Bronchial epithelial cell (primary cell): Measurements from ENCODE around the gene ALDH3B1. TPM values are rescaled to one million over a fixed set of nuclear protein-coding genes. Genes with fewer than 3 reads are reported as not detected.

Experiments used
- DNase-seq: peaks from one replicate; pipeline ENCODE4 v3.0.0-alpha.2; 2010; ENCODE audit warnings: low read depth
- FAIRE-seq: peaks from 2 replicates; lab custom pipeline; 2011; peaks lifted over from hg19 to GRCh38; lab: Jason Lieb, UNC
- H3K27me3 ChIP-seq: 2 replicates; pipeline ENCODE4 v1.5.1; 2011; ENCODE audit warnings: low read length; ENCODE audit not compliant: control insufficient read depth, insufficient read depth
- H3K36me3 ChIP-seq: 2 replicates; pipeline ENCODE4 v1.5.1; 2011; ENCODE audit warnings: low read length; ENCODE audit not compliant: control insufficient read depth, insufficient read depth
- H3K4me3 ChIP-seq: 2 replicates; pipeline ENCODE4 v1.5.1; 2011; ENCODE audit warnings: mild to moderate bottlenecking, low read depth, low read length, control low read depth
- total RNA-seq: library from RNA; depleted of rRNA; stranded (reverse); fragments of >200 nt; gene quantifications from 2 replicates; pipeline ENCODE4 v1.2.1, GENCODE V29; 2014
- TF ChIP-seq, protein P1 (sequence below): IDR thresholded peaks from 2 replicates; pipeline ENCODE4 v1.5.1; 2011; ENCODE audit warnings: mild to moderate bottlenecking, moderate library complexity, low read length, control low read depth, inconsistent platforms; ENCODE audit not compliant: insufficient read depth, severe bottlenecking

ALDH3B1 gene
- total RNA-seq, 1 donor from 2014 or later, result 6.1 TPM

DNA sequence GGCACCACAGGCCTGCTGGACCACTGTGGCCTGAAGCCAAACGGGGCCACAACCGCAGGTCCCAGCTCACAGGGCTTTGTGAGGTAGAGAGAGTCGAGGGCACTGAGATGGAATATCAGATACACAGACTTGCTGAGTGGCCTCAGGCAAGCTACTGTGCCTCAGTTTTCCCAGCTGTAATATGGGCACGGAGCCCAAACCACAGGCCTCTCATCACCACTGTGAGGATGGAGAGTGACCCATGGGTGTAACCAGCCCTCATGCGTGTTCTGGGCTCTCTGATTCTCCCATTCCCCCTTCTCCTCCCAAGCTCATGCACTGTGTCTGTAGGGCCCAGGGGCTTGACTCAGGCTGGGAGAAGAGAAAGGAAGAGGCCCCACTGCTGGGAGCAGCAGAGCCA, 10.4 kb upstream of the ALDH3B1 start:
- TF ChIP-seq, protein P1, sequence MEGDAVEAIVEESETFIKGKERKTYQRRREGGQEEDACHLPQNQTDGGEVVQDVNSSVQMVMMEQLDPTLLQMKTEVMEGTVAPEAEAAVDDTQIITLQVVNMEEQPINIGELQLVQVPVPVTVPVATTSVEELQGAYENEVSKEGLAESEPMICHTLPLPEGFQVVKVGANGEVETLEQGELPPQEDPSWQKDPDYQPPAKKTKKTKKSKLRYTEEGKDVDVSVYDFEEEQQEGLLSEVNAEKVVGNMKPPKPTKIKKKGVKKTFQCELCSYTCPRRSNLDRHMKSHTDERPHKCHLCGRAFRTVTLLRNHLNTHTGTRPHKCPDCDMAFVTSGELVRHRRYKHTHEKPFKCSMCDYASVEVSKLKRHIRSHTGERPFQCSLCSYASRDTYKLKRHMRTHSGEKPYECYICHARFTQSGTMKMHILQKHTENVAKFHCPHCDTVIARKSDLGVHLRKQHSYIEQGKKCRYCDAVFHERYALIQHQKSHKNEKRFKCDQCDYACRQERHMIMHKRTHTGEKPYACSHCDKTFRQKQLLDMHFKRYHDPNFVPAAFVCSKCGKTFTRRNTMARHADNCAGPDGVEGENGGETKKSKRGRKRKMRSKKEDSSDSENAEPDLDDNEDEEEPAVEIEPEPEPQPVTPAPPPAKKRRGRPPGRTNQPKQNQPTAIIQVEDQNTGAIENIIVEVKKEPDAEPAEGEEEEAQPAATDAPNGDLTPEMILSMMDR, result no peak
- DNase-seq, result no peak

DNA sequence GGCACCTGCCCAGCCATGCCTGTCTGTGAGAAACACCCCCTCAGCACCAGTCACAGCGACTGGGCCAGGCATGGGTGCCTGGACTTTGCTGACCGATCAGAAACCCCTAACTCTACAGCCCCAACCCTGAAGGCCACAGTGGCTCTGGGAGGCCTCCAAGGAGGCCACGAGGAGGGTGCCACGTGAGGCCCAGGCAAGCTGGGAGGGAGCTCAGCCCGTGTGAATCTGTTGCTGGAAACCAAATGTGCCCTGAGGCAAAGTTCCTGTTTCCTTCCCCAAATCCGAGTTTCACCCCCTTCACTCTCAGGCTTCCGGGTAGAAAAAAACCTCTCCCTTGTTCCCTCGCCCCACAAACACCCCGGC, 7.6 kb upstream of the ALDH3B1 start:
- no peak for FAIRE-seq
- DNase-seq, result no peak
- Histone ChIP-seq H3K27me3 (no peaks in the 10 kb centered on the region), H3K36me3 (no peaks in the 10 kb centered on the region), H3K4me3 (no peak overlapping the region)
- TF ChIP-seq, protein P1, result no peak

More for the DNA sequence above, 10.4 kb upstream of the ALDH3B1 start:
- no peaks in the 10 kb centered on the region for H3K36me3 ChIP-seq
- no peak for FAIRE-seq
- no peak overlapping the region for H3K4me3 ChIP-seq
- no peaks in the 10 kb centered on the region for H3K27me3 ChIP-seq

DNA sequence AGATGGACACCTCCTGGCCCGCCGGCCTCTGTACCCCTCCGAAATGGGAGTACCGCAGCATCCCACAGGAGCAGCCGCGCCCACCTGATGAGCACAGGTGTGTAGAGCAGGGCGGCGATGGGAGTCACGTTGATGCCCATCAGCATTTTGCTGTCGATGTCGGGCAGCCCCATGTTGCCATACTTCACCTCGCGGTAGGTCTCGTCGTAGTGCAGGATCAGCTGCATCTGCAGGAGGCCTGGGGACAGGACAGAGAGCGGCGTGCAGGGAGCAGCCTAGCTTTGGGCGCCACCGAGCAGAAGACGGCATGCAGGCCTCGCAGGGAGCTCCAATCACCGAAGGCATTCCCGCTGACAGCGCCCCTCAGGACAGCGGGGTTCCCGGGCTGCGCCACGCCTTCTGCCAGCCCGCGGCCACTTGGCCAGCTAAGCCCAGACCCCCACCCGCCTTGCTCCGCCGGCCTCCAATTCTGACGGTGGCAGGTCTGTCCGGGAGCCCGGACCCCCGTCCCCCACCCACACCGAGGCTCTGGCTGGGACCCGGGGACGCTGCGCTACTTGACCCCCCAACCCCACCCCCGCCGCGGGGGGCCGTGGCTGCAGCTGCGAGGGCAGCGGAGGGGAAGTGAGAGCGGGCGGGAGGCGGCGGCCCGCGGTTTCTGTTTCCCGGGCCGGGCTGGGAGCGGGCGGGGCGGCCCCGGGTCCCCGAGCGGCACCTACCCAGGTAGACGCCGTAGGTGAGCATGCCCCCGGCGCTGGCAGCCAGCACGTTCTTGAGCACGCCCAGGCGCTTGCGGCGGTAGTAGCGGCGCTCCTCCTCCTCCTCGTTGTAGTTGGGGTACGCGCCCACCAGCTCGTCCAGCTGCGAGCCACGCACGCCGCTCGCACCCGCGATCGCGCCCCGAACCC, 6.9 kb upstream of the ALDH3B1 start:
- H3K4me3 ChIP-seq, result peak overlapping the region; percentile 55
- no peaks in the 10 kb centered on the region for H3K36me3 ChIP-seq
- H3K27me3 ChIP-seq, result no peaks in the 10 kb centered on the region
- FAIRE-seq (no peak), DNase-seq (no peak)
- TF ChIP-seq, protein P1, result no peak

DNA sequence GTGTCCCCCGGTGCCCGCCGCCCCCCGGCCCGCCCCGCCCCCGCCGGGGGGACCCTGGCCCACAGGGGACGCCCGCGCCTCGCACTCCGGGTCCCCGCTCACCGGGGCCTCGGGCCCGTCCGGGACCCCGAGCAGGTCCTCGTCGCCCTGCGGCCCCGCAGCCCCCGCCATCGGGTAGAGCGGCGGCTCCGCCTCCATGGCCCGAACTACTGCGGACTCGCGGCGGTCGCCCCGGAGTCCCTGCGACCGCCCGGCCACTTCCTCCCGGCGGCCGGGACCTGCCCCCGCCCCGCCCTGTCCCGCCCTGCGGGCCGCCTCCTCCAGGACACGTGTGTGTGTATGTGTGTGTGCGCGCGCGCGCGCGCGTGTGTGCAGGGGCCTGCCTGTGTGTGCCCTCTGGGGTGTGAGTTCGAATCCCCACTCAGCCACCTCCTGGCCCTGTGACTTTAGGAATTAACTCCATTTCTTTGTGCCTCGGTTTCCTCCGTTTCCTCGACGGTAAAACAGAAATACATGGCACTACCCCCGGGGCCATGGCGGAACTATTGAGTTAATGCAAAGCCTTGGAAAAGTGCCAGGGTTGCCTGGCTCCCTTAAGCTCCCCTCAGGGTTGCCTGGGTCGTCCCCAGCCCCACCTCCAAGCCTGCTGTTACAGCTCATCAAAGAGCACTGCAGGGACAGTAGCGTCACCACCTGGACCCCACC, 6.1 kb upstream of the ALDH3B1 start, which contains the start of gene UNC93B1:
Gene UNC93B1, minus strand, starts transcription at position 252 of the 705 bp plus-strand sequence. Its CDS starts 54 bp downstream, at position 198.
- Histone ChIP-seq H3K36me3 (no peaks in the 10 kb centered on the region), H3K27me3 (no peaks in the 10 kb centered on the region), H3K4me3 (peak within 1 kb of the TSS; percentile 55)
- DNase-seq (peak; percentile 46), FAIRE-seq (no peak)
- TF ChIP-seq, protein P1, result no peak

DNA sequence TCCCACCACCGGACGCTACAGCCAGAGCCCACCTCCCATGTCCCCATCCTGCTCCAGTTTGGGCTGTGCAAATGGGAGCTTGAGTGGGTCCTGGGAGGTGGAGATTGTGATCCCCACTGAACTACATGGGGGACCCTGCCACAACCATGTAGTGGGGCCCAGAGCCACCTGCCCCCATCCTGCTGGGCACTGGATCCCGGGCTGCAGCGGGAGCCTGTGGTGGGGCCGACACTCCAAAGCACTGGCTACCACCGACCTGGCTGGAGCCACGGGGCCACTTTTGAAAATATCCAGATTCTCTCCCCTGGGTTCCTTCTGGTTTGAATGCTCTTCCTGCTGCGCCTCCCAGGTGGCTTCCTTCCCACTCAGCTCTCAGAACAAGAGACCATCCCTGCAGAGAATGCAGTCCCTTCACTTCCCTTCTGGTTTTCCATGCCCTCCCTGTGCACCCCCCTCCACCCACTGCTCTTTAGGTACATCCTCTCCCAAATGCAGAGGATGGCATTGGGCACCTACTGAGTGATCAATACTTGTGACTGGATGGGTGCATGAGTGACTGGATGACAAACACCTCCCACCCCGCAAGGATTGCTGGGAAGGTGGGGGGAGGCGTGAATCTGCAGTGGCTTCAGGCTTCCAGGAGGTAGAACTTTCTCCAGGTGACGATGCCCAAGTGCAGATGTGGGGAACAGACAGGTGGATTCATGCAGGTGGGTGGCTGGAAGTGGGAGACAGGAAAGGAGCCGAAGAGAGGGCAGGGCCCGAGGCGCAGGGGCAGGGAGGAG, 5.4 kb upstream of the ALDH3B1 start:
- H3K36me3 ChIP-seq, result no peaks in the 10 kb centered on the region
- DNase-seq, result no peak
- no peak for FAIRE-seq
- TF ChIP-seq, protein P1, result no peak
- no peaks in the 10 kb centered on the region for H3K27me3 ChIP-seq
- H3K4me3 ChIP-seq, result no peak overlapping the region
